Sigmoid colon (tissue), 4 donors: Measurements from ENCODE around the gene OBP2A.

ENCODE experiments used
- POLR2A ChIP-seq, 2 donors: fragments of 450-650 bp; IDR thresholded peaks; one replicate each; pipeline ENCODE4 v1.6.1; 2016; ENCODE audit warnings: antibody characterized with exemption in 2 of 2, mild to moderate bottlenecking in 2 of 2, moderate library complexity in 2 of 2
- POLR2AphosphoS5 ChIP-seq, 4 donors: sonication (generic); formaldehyde crosslinking; IDR thresholded peaks; one replicate each; pipeline ENCODE4 v1.6.1; 2017; ENCODE audit warnings: antibody characterized with exemption in 4 of 4
- TF ChIP-seq, protein P1 (sequence below), 4 experiments: fragments of 450-650 bp in 3 of 4; fragments of 200-600 bp in 1 of 4; IDR thresholded peaks; one replicate each; pipeline ENCODE4 v1.5.1; 2016 to 2019; ENCODE audit warnings: antibody characterized with exemption in 4 of 4, mild to moderate bottlenecking in 3 of 4, moderate library complexity in 2 of 4

DNA sequence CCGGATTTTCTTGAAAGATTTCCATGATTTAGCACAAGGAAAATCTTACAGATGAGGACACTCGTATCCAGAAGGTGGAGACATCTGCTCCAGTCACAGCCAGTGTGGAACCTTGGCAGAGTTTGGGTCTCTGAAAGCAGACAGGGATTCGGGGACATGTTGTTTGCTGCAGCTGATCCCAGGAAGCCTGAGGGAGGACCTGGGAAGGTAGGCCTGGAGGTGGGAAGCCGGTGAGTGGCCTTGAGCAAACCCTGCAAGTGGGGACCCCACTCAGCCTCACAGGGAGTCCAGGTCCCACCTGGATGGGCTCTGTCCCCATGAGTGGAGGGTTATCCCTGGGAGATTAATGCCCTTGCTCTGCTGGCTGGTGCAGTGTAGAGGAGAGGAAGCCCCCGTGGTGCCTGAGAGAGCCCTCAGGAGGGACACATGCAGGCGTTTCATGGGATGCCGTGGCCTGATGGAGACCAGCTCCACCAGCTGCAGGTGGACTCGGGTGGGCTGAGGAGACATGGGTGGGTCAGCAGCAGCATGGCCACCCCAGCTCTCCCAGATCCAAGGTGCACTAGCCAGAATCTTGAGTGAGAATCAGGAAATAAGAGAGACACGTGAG lies 37.6 kb upstream of the OBP2A start:
- TF ChIP-seq, protein P1, sequence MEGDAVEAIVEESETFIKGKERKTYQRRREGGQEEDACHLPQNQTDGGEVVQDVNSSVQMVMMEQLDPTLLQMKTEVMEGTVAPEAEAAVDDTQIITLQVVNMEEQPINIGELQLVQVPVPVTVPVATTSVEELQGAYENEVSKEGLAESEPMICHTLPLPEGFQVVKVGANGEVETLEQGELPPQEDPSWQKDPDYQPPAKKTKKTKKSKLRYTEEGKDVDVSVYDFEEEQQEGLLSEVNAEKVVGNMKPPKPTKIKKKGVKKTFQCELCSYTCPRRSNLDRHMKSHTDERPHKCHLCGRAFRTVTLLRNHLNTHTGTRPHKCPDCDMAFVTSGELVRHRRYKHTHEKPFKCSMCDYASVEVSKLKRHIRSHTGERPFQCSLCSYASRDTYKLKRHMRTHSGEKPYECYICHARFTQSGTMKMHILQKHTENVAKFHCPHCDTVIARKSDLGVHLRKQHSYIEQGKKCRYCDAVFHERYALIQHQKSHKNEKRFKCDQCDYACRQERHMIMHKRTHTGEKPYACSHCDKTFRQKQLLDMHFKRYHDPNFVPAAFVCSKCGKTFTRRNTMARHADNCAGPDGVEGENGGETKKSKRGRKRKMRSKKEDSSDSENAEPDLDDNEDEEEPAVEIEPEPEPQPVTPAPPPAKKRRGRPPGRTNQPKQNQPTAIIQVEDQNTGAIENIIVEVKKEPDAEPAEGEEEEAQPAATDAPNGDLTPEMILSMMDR (IDR thresholded peaks at IDR 0.05) = no peak
- no peak for TF ChIP-seq POLR2A (IDR thresholded peaks at IDR 0.05)
- no peak for TF ChIP-seq POLR2AphosphoS5 (IDR thresholded peaks at IDR 0.05)
